Endometrial microvascular endothelial cells (primary cell): Measurements from ENCODE around the gene TARP.
"Not testable (repeated sequence)": the region's sequence is repeated elsewhere in the genome, so short reads cannot be mapped to it uniquely, and the experiment has no call there.

Experiments used
- in situ Hi-C: cut with HindIII; loops from 2 replicates; pipeline ENCODE4 v1.10.0; 2017; ENCODE audit warnings: low sequenced_read_pairs, low pct_unique_long_range_greater_than_20kb; ENCODE audit errors: inconsistent ontology term

TARP gene

DNA sequence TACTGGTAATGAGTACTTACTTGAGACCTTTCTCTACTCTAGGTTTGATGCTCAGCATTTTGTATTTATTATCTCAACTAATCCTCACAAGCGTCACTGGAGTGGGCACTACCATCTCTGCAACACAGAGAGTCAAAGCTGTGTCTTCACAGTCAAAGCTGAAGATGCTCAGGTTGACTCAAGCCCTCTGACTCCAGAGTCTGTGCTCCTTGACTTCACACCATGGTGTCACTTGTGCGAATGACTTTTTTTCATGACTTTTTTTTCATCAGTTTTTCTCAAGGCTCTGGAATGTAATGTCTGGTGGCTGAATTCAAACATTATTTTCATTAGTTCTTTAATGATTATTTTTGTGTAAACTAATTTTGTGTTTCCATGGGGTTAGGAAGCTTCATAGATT, 30.4 kb upstream of the TARP start:
- in situ Hi-C loops: no loop called here

DNA sequence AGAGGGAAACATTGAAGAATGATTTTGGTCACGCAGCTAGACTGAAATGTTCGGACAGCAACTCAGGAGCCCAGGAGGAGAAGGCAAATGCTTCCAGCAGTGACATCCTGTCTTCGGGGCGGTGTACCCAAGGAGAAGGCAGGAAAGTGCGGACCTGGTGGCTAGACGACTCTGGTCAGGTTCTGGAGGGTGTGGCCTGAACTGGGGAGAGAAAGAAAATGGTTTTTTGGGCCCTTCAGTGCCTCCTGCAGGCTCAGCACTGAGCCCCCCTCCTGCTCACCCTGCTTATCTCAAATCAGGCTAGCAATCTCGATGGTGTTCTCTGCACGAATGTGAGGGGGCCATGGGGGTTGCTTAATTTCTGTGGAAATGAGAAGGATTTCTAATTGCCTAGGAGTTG, 26.7 kb upstream of the TARP start:
- in situ Hi-C loops: no loop called here

DNA sequence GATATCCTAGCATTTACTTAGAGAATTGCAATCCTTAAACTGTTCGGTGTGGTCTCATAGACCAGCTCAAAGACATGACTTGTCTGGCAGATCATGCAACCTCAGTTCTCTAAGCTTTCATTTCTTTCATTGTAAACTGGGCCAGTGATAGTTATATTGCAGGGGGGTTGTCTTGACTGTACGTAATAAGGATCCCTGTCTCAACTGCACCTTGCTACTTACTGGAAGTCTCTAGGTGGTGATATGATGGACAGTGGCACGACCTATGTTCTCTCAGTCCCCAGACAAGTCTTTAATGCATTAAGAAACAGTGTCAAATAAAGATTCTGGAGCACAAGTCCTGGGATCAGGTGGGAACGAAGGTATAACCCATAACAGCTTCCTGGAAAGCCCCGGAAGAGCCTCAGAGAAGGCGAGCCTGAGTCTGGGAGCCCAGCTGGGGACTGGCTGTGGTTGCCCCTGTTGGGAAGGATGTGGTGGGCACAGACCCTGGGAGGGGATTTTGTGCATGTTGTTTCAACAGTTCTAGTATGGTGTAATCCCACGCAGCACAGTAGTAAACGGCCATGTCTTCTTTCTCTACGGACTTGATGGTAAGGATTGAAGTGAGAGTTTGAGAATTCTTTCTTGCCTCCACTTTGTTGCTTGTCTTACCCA, 26.0 kb upstream of the TARP start:
- in situ Hi-C loops: no loop called here

DNA sequence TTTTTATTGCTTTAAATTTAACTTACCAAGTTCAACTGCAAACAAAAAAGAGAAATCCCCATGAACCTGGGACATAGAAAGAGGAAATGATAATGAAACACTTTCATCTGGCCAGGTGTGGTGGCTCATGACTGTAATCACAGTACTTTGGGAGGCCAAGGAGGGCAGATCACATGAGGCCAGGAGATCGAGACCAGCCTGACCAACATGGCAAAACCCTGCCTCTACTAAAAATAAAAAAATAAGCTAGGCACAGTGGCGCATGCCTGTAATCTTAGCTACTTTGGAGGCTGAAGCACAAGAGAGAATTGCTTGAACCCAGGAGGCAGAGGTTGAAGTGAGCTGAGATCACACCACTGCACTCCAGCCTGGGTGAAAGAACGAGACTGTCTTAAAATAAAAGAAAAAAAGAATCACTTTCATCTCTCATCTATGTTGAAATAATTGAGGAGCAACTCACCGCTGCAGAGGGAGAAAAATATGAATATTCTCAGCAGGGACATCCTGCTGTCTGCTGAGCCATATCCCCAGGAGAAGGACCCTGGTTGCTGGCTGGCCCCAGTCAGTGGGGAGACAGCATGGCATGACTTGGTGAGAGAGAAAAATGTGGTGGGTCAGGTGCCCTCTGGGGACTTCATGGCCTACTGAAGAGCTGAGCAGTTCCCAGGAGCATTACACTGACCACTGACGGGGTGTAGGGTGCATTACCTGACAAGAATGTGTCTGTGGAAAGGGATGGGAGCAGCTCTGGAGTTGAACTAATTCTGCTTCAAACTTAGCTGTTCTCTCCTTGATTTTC, 22.8 kb upstream of the TARP start:
- in situ Hi-C loops: no loop called here

DNA sequence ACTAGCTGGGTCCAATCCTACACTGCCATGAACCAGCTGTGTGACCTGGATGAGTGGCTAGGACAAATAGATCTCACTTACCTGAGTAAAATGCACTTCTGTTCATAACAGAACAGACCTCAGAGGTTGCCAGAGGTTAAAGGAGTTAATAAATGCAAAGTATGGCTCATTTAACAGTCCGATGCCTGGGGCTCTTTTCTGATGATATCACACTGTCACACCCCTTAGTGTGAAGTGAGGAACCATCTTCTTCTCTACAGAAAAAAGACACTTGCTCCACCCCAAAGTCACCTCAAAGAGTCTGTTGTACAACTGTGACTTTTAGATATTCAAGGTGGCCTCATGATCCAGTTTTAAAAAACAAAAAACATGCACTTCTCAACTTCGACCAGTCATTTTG, 21.5 kb upstream of the TARP start:
- in situ Hi-C loops: no loop called here

DNA sequence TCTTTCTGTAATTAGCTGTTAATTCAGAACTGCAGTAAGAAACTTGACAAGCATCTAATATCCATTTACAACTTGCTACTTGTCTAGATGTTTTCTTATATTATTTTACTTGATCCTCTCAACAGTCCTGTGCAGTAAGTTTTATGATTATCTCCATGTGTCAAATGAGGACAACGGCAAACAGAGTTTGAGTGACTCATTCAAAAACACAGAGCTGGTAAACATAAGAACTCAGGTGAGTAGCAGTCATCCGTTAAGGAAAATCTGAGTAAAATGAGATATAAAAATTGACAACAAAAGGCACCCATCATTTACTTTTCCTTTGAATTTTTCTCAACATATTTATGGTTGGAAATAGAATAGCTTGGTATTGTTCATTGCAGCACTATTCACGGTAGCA, 19.0 kb upstream of the TARP start:
- in situ Hi-C loops: no loop called here

DNA sequence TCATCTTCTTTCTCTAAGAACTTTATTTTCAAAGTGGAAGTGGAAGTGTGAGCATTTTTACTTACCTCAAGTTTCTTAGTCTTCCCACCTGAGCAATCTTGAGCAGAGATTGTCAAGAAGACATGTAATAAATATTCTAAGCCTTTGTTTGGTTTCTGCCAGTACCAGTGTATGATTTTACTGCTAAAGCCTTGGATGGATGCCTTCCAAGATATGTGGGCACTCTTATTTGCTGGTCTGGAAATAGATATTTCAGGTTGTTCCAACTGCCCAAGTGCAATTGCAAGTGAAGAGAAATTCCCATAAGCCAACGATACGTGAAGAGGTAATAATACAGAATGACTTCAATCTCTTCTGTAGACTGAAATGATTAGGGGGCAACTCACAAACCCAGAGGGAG, 18.2 kb upstream of the TARP start:
- in situ Hi-C loops: no loop called here

DNA sequence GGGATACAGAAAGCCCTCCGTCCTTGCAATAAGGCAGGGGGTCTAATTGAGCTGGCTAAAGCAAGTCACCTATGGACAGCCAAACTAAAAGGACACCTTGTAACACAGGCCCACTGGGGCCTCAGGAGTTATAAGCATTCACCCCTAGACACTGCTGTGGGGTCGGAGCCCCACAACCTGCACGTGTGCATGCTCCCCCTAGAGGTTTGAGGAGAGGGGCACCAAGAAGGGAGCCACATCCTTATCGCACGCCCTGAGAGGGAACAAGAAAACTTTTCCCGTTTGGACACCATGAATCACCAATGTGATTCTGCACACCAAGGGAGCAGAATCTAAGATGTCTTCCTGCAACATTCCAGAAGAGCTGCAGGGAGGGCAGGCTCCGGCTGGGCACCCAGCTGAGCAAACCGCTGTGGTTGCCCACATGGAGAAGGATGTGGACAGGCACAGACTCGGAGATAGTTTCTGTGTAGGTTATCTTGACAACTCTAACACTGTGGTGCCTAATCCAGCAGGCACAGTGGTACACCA, 17.7 kb upstream of the TARP start:
- in situ Hi-C loops: no loop called here

DNA sequence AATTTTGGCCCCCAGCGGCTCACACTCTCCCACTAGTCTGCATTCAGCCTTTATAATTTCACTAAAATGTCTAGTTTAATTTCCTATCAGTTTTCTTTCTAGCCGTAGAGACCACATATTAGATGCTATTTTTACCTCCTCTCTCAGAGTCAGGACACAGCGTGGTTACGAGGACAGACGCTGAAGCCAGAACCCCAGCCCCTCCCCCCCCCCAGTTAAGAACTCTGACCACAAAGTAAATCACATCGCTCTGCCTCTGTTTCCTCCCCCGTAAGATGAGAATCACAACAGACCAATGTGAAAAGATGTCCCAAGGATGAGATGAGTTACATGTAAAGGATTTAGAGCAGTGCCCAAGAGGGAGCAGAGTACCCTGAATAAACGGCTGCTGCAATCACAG, 11.1 kb upstream of the TARP start:
- in situ Hi-C loops: no loop called here

DNA sequence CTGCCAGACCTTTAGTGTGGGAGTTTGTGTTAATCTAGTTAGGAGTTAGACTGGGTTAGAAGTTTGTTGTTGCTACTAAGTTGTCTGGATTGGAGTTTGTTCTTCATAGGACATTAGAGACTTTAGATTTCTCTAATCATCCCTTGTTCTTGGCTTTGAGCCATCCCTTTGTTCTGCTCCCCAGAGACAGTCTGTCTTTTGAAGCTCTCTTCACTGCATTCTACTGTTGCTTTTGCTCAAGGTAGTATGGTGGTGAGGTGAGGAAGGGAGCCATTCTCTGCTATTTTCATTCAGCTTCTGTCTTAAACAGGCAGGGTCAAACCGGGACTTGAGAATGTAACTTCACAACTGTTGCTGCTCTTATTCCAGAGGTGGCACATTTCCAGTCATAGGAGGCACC, 10.4 kb upstream of the TARP start:
- in situ Hi-C loops: no loop called here

DNA sequence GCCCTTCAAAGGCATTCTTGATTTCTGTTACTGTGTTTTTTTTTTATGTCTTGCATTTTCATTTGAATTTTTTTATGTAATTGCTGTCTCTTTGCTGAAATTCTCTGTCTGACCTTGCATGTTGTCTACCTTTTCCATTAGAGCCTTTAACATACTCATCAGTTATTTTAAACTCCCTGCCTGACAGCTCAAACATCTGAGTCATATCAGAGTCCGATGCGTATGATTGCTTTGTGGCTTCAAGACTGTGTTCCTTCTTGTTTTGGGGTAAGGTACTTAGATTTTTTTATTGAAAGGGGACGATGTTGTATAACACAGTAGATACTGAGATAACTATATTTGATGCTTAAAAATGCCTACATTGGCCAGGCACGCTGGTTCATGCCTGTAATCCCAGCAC, 9.7 kb upstream of the TARP start:
- in situ Hi-C loops: no loop called here

DNA sequence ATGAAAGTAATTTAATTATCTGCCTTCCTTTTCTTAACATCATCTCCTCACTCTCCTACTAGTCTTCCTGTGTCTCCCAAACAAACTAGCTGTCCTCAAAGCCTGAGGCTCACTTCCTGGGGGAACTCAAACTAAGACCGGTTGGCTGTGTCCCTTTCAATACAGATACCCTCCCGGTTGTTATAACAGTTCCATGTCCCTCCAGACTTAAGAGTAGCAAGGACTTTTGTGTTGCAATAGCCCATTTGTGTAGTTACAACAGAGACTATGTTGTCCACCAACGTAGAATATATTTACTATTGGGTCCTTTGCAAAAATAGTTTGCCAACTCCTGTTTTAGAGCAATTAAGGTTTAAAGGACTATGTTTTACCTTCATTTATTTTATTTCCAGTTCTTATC, 8.6 kb upstream of the TARP start:
- in situ Hi-C loops: no loop called here

DNA sequence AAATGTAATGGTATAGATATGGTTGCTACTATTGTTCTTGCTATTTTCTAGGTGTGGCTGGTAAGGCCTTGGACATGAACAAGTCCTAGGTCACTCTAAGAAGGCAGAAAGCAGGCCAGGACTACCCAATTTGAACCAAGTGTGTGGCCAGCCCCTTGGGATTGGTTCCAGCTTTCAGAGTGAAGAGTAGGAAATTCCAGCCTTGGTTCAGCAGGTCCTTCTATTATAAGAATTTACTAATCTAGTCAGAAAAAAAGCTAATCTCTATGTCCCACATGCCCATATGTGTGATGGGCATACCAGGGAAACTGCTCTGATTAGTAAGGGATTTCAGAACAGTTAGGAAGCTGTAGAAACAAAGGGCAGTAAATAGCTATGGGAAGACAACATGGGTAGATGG, 7.8 kb upstream of the TARP start:
- in situ Hi-C loops: no loop called here

DNA sequence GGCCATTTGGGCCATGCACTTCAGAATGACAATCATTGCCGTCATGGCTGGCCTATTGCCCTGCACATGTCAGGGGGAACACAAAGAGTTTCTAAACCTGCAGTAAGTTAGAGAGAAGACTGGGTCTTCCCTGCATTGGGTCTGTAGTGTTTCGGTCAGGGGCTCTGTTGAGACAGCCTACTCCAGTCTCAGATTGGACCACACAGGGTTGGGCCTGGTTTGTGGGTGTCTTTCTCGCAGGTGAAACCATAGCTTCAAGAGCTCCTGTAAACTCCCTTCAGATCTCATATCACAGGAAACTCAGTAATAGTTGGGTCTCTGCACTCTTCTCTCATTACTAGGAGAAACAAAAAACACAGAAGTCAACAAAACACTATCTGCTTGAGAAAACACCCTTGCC, 7.3 kb upstream of the TARP start:
- in situ Hi-C loops: no loop called here

DNA sequence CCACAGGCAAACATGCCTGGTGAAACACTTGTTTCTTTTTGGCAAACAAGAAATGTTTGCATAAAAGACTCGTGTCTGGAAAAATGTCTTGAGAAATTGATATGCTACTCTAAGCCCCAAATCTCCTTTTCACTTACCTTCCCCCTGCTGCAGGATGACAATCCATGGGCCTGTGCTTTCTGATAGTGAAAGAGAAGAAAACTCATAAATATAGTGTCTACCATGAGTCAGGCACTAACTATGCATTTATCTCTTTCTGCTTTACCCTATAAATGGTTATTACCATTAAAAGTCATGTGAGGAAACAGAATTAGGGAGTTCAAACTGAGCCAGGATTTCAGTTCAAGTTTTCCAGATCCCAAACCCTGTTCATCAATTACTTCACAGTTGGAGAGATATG, 6.6 kb upstream of the TARP start:
- in situ Hi-C loops: no loop called here

DNA sequence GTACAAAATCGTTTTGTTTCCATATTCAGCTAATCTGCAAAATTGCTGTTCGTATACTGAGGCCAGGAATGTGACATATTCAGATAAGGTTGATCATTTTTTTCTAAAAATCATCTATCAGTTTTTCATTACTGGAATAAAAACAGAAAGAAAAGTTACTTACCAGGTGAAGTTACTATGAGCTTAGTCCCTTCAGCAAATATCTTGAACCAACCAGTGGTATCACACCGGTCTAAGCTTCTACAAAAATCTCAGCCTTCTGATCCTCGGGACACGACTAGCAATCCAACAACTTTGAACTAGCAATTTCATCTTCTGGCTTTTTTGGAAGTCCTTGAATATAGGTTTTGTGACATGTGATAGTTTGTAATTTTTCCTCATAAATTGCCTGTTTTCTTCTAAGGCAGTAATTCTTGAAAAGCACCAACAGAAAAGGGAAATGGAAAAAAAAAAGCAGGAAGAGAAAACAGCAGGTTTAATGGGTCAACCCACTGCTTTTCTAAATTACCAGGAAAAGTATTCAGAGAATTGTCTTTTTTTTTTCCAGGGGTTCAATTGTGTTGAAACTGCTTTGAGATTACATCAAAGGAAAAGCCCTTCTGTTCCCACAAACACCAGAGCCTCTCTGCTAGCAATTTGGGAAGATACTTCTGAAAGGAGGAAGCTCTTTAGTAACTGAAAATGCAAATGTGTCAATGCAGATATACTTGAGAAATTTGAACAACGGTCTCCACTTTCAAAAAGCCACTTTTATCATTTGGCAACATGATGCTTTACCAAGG, 2.9 kb upstream of the TARP start:
- in situ Hi-C loops: no loop called here

DNA sequence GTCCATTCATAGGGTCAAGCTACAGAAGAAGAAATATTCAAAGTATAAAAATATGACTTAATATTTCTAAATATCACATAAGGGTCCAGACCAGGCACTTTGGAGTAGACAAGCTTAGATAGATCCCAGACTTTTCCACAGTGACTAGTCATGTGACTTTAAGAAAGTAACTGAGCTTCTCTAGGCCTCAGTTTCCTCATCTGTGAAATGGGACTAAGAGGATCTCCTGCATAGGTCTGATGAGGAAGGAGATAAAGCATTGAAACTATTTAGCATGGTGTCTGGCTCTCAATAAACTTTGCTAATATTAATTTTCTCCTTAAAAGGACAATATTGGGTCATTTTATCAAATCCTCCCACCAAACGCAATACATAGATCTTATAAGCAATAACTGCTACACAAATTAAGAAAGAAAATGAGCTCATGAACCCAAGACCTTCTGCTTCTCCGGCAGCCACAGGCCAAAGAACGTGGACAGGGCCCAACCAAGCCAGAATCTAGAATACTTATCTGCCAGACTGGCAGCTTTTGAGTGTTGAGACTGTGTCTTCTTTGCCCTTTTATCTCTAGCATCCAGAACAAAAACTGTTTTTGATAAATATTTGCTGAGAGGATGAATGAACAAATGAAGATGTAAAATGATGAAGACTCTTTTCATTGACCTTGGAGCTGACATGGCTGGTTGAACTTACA, 1.6 kb upstream of the TARP start:
- in situ Hi-C loops: no loop called here

DNA sequence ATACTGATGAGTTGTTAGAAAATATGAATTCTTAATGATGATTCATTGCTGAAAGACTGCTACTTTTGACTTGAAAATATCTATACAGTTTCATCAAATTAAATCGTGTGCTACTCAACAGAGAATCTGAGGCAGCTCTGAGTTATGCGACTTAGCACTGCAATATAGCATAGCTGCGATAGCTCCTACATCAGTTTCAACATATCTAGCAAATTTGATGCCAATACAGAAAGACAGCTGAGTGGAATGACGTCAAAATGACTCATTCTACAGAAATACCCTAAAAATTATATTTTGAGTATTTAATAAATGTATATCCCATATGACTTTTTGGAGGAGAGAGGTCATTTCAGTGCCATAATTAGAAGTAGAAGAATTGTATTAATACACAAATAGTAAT, 1.1 kb upstream of the TARP start:
- in situ Hi-C loops: no loop called here

DNA sequence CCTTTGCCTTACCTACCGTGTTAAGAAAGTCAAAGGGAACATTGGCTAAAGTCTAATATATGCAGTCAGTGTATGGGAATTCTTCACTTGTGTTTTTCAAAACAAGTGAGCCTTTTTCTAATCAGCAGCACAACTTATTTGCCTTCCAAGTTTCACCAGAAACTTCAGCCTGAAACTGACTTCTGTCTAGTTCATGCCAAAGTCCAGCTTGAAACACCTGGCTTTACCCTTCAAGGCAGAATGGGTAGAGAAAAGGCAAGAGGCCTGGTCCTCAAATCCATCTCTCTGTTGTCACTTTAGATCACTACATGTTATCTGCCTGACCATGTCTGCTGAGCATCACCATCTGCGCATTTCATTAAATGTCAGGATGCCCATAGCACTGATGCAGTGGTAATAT, 3.0 kb downstream of the TARP start:
- in situ Hi-C loops: not testable (repeated sequence)
